Testis (tissue), 2 donors: Measurements from ENCODE around the gene MFSD6.

Experiments used
- CTCF ChIP-seq, 3 experiments: fragments of 450-650 bp in 2 of 3; fragments of 200-600 bp in 1 of 3; sonication (generic) in 1 of 3; IDR thresholded peaks; one replicate each; pipeline ENCODE4 v1.5.1; 2016 to 2019; ENCODE audit warnings: antibody characterized with exemption in 3 of 3, mild to moderate bottlenecking in 2 of 3, moderate library complexity in 1 of 3
- POLR2A ChIP-seq: fragments of 450-650 bp; IDR thresholded peaks from one replicate; pipeline ENCODE4 v1.6.1; 2017; ENCODE audit warnings: antibody characterized with exemption, mild to moderate bottlenecking, moderate library complexity

- TF ChIP-seq CTCF (IDR thresholded peaks at IDR 0.05) (no peak), POLR2A (no peak)
Observed at GRCh38 chr2:190459881-190460280, 51.7 kb downstream of the MFSD6 start.
